GM12873 (cell line): Measurements from ENCODE around the gene PTPRD.

Source experiments
- TF ChIP-seq, protein P1 (sequence below): IDR thresholded peaks from 2 replicates; pipeline ENCODE4 v1.5.1; 2012; ENCODE audit warnings: low read depth, mild to moderate bottlenecking, moderate library complexity, low read length, control low read depth; ENCODE audit not compliant: insufficient read depth; ENCODE audit errors: missing control alignments

Gene PTPRD

DNA sequence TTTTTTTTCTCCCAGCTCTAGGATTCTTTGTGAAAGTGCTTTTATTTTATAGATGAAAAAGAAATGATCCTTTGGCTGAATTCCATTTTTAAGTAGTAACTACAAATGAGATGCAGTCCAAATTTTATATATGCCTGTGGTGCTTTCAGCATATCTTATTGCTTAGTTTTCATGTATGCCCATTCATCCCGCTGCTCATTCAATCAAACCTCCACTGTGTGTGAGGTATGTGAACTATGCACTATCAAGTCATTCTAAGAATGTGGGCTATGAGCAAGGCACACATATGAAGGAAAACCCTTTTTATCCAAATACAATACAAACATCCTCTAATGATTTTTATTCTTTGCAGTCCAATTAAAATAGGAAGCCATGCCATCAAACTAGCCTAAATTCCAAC lies 1744.2 kb downstream of the PTPRD start:
- TF ChIP-seq, protein P1, sequence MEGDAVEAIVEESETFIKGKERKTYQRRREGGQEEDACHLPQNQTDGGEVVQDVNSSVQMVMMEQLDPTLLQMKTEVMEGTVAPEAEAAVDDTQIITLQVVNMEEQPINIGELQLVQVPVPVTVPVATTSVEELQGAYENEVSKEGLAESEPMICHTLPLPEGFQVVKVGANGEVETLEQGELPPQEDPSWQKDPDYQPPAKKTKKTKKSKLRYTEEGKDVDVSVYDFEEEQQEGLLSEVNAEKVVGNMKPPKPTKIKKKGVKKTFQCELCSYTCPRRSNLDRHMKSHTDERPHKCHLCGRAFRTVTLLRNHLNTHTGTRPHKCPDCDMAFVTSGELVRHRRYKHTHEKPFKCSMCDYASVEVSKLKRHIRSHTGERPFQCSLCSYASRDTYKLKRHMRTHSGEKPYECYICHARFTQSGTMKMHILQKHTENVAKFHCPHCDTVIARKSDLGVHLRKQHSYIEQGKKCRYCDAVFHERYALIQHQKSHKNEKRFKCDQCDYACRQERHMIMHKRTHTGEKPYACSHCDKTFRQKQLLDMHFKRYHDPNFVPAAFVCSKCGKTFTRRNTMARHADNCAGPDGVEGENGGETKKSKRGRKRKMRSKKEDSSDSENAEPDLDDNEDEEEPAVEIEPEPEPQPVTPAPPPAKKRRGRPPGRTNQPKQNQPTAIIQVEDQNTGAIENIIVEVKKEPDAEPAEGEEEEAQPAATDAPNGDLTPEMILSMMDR, result no peak

DNA sequence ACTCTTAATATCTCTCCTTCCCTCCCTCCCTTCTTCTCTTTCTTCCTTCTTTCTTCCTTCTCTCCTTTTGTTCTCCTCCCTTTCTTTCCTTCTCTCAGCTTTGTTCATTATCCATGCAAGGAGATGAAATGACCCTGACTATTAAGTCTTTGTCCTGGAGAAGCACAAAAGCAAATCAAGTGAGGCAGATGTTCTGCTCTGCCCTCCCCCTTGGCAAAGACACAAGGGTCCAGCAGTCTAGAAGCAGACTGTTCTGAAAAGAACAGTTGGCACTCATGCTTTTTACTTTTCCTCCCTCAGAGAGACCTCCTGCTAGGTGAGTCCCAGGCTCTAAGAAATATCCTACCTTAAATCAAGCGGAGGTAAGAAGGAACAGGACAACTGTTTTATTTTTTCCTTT lies 1745.7 kb downstream of the PTPRD start:
- TF ChIP-seq, protein P1, result no peak

DNA sequence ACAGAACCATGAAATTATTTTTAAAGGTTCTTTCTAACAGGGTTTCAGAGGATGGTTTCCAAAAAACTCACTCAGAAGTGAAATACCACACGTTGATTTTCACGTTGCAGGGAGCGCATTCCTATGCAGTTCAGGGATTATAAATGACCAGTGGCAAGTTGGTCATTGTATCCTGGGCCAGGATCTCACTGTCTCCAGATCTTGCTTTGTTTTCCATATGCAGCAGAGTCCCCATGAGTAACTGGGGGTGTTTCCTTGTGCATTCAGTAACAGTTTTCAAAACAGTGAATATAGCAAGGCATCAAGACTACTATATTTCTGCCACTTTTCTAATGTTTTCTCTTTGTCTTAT lies 1748.3 kb downstream of the PTPRD start:
- TF ChIP-seq, protein P1, result no peak

GRCh38 chr9:8863886-8864544 lies 1748.8 kb downstream of the PTPRD start:
- TF ChIP-seq, protein P1, result no peak

- TF ChIP-seq, protein P1, result no peak
These were observed 1749.7 kb downstream of the PTPRD start for GRCh38 chr9:8863069-8863468.

DNA sequence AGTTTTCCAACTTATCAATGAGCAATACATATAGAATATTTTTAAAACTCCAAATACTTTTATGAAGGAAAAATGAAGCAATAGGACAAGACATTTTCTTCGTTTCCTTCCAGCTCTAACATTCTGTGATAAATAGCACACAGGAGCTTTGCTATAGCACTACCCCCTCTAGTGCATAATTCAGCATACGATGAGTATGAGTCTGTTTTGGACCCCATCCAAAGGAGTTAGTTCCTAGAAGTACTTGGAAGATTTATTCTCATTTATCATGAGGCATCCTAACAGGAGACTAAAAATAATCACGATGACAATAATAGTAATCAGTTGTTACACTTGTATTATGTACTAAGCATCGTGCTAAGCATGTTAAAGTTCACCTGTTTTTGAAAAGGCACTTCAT lies 1751.9 kb downstream of the PTPRD start:
- TF ChIP-seq, protein P1, result no peak

DNA sequence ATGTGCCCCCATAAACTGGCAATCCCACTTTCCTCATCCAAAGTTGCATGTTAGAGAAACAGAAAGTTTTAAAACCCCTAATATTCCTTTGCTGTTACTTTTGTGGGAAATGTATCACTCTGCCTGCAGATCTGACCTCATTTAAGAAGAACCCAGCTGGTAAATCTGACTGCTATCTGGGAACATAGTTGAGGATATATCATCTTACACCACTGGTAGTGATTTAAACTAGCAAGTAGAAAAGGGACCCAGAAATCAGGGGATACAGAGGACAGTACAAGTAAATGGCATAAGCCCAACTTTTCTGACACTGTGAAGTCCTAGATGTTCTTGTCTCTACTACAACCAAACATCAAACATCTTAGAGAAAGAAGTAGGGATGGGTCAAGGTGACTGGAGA lies 1752.7 kb downstream of the PTPRD start:
- TF ChIP-seq, protein P1, result no peak
